ENCODE measurements around the gene KREMEN2. TPM values are rescaled to one million over a fixed set of nuclear protein-coding genes. Genes with fewer than 3 reads are reported as not detected.

Gene KREMEN2
- total RNA-seq, 2 donors from 2014 or later, result not detected

DNA sequence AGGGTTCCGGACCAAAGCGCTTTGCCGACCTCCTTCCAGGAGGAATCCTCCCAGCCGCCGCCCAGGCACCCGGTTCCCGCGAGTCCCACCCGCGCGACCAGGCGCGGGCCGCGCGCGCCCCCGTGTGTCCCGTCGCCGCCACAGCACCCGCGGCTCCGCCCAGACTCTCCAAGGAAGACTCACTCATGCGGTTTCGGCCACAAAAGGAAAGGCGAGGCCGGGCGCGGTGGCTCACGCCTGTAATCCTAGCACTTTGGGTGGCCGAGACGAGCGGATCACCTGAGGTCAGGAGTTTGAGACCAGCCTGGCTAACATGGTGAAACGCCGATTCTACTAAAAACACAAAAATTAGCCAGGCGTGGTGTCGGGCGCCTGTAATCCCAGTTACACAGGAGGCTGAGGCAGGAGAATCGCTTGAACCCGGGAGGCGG, 19.6 kb downstream of the KREMEN2 start:
- no peaks in the 10 kb centered on the region for H3K36me3 Mint-ChIP-seq
- peak; percentile 63 to 77 for ATAC-seq
- H3K27me3 Mint-ChIP-seq, result no peaks in the 10 kb centered on the region
- H3K4me3 Mint-ChIP-seq, result peak overlapping the region; percentile 69
- peaks cover 10 to 19% of the 10 kb centered on the region in 2 donors for H3K4me1 Mint-ChIP-seq (ENCODE audit: low read depth in 2 of 2)
- no peaks in the 10 kb centered on the region for H3K9me3 Mint-ChIP-seq
- no peak overlapping the region for H3K27ac Mint-ChIP-seq
- DNase-seq (ENCODE audit: low spot score), result peak; percentile 75

DNA sequence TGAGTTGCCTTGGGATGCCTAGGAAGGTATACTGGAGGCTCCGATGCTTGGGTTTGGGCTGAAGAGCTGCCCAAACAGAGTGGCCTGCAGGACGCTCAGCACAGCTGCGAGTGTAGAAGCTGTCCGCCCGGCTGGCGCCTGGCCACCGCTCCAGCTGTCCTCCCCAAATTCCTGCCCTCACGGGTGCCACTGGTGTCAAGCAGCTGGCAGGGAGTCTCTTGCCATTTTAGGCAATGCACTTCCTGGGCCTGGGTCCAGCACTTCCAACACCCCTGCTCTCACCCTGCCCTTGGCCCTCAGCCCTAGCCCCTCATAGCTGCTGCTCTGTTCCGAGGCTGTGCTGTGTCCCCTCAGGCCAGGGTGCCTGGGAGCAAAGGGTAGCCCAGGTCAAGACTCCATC, 21.4 kb downstream of the KREMEN2 start:
- Mint-ChIP-seq H3K9me3 (no peaks in the 10 kb centered on the region), H3K4me1 (ENCODE audit: low read depth in 2 of 2) (peaks cover 10 to 19% of the 10 kb centered on the region in 2 donors), H3K4me3 (no peak overlapping the region), H3K27me3 (no peaks in the 10 kb centered on the region), H3K36me3 (no peaks in the 10 kb centered on the region), H3K27ac (no peak overlapping the region)
- DNase-seq (ENCODE audit: low spot score) (no peak), ATAC-seq (no peak)

- no peak for DNase-seq (ENCODE audit: low spot score)
- Mint-ChIP-seq H3K27ac (no peak overlapping the region), H3K27me3 (no peaks in the 10 kb centered on the region), H3K4me1 (ENCODE audit: low read depth in 2 of 2) (peaks cover 10 to 19% of the 10 kb centered on the region in 2 donors), H3K36me3 (no peaks in the 10 kb centered on the region), H3K4me3 (no peak overlapping the region), H3K9me3 (no peaks in the 10 kb centered on the region)
- no peak for ATAC-seq
Measured at GRCh38 chr16:2985893-2986355, 21.8 kb downstream of the KREMEN2 start.

DNA sequence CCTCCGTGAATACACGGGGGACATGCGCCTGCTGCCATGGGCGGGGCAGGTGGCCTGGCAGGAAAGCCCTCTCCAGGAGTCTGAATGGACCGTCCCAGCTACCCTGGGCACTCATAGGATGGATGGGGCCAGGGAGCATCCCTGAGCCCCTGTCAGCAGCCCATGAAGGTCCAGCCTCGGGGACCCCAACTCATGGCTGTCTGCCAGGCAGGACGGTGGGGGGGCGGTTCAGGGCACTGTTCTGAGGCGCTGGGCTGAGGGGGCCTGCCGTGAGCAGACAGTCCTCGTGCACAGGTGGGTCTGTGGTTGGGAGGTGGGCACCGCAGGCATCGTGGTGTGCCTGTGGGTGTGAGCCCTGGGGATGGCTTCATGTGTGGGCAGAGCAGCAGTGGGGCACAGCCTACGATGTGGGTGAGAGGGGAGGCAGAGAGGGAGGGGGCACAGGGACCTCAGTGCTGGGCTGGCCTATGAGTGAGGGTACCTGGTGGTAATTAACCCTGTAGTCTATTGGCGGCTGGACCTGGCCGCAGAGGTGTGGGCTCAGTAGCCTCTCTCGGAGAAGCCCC, 22.6 kb downstream of the KREMEN2 start:
- no peak for ATAC-seq
- no peaks in the 10 kb centered on the region for H3K36me3 Mint-ChIP-seq

DNA sequence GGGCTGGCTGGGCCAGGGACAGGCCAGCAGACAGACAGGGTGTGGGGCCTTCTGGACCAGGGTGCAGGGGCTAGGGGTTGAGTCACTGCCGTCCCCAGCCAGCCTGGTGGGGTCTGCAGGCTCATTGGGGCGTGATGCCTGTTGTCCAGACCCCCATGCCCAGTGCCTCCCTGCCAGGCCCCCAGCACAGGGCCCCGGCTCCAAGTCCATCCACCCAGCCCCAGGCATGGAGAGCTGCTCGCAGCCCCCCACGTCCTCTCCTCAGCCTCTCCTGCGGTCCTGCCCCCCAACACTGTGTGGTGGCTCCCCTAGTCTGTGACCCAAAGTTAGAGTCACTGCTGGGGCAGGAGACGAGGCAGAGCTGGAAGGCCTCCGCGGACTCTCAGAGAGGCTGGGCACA, 23.2 kb downstream of the KREMEN2 start:
- H3K27ac Mint-ChIP-seq, result no peak overlapping the region
- no peak for DNase-seq (ENCODE audit: low spot score)
- no peaks in the 10 kb centered on the region for H3K36me3 Mint-ChIP-seq
- H3K27me3 Mint-ChIP-seq, result no peaks in the 10 kb centered on the region
- no peak overlapping the region for H3K4me3 Mint-ChIP-seq
- peaks cover 4 to 8% of the 10 kb centered on the region in 2 donors for H3K4me1 Mint-ChIP-seq (ENCODE audit: low read depth in 2 of 2)
- ATAC-seq, result no peak
- no peaks in the 10 kb centered on the region for H3K9me3 Mint-ChIP-seq

More for the DNA sequence above, 22.6 kb downstream of the KREMEN2 start:
- no peak overlapping the region for H3K27ac Mint-ChIP-seq
- H3K4me1 Mint-ChIP-seq (ENCODE audit: low read depth in 2 of 2), result peaks cover 6 to 12% of the 10 kb centered on the region in 2 donors
- H3K27me3 Mint-ChIP-seq, result no peaks in the 10 kb centered on the region
- H3K4me3 Mint-ChIP-seq, result no peak overlapping the region
- DNase-seq (ENCODE audit: low spot score), result no peak
- no peaks in the 10 kb centered on the region for H3K9me3 Mint-ChIP-seq

- Mint-ChIP-seq H3K36me3 (no peaks in the 10 kb centered on the region), H3K4me1 (ENCODE audit: low read depth in 2 of 2) (peaks cover 4% of the 10 kb centered on the region in 2 donors), H3K4me3 (no peak overlapping the region), H3K9me3 (no peaks in the 10 kb centered on the region), H3K27me3 (no peaks in the 10 kb centered on the region), H3K27ac (no peak overlapping the region)
- DNase-seq (ENCODE audit: low spot score), result no peak
- no peak for ATAC-seq
Measured at GRCh38 chr16:2987833-2988232, 23.8 kb downstream of the KREMEN2 start.

- DNase-seq (ENCODE audit: low spot score) (no peak), ATAC-seq (no peak)
- Mint-ChIP-seq H3K4me3 (no peak overlapping the region), H3K4me1 (ENCODE audit: low read depth in 2 of 2) (peaks cover 3 to 4% of the 10 kb centered on the region in 2 donors), H3K36me3 (no peaks in the 10 kb centered on the region), H3K9me3 (no peaks in the 10 kb centered on the region), H3K27ac (no peak overlapping the region), H3K27me3 (no peaks in the 10 kb centered on the region)
Measured at GRCh38 chr16:2988590-2989099, 24.6 kb downstream of the KREMEN2 start.

DNA sequence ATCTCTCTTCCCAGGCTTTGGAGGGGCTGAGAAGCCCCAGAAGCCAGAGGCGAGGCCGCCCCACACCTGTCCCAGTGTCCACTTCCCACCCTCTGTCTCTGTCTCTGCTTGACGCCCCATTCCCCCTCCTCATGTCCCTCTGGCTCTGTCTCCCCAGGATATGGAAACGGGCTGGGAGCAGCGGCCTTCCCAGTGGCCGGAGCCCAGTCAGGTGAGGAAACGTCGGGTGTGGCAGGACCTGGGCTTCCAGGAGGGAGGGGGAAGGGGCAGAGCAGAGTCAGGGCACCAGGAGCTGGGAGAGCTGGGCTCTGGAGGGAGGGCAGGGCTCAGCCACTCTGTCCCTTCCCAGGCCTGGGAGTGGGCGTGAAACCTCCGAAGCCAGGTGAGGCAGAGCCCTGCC, 26.8 kb downstream of the KREMEN2 start:
- Mint-ChIP-seq H3K9me3 (no peaks in the 10 kb centered on the region), H3K27me3 (no peaks in the 10 kb centered on the region), H3K36me3 (no peaks in the 10 kb centered on the region), H3K4me1 (ENCODE audit: low read depth in 2 of 2) (no peaks in the 10 kb centered on the region), H3K4me3 (no peak overlapping the region), H3K27ac (no peak overlapping the region)
- DNase-seq (ENCODE audit: low spot score), result no peak
- ATAC-seq, result no peak

DNA sequence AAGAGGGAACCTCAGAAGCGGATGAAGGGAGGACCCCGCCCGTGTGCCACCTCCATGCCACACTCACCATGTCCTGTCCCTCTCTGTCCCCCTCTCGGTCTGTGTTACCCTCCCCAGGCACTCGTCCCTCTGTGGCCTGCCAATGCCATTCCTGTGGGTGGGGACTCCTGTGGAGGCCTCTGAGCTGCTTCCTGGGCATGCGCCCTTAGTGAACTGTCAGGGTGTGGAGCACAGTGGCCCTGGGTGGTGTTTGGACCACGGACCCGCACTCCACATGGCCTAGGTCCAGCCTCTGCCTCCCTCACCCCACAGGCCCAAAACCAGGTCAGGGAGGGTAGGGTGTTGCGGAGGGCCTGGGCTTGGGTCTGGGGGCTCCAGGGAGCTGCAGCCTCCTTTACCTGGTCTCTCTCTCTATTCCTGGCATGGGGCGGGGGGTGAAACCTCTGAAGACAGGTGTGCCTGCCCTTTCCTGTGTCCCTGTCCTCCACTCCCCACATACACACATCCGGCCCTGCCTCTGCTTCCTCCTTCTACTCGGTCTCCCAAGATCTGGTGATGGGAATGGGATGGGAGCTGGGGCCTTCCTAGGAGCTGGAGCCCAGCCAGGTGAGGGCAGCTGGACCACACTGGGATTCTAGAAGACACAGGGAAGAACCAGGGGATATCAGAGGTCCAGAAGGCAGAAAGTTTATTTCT, 27.6 kb downstream of the KREMEN2 start:
- H3K27me3 Mint-ChIP-seq, result no peaks in the 10 kb centered on the region
- H3K36me3 Mint-ChIP-seq, result no peaks in the 10 kb centered on the region
- no peak overlapping the region for H3K4me3 Mint-ChIP-seq

GRCh38 chr16:2992383-2993081, 28.5 kb downstream of the KREMEN2 start:
- Mint-ChIP-seq H3K4me3 (no peak overlapping the region), H3K4me1 (ENCODE audit: low read depth in 2 of 2) (no peaks in the 10 kb centered on the region), H3K36me3 (no peaks in the 10 kb centered on the region)

More for the DNA sequence above, 27.6 kb downstream of the KREMEN2 start:
- H3K27ac Mint-ChIP-seq, result no peak overlapping the region
- no peaks in the 10 kb centered on the region for H3K4me1 Mint-ChIP-seq (ENCODE audit: low read depth in 2 of 2)
- ATAC-seq (no peak), DNase-seq (ENCODE audit: low spot score) (no peak)
- H3K9me3 Mint-ChIP-seq, result no peaks in the 10 kb centered on the region

DNA sequence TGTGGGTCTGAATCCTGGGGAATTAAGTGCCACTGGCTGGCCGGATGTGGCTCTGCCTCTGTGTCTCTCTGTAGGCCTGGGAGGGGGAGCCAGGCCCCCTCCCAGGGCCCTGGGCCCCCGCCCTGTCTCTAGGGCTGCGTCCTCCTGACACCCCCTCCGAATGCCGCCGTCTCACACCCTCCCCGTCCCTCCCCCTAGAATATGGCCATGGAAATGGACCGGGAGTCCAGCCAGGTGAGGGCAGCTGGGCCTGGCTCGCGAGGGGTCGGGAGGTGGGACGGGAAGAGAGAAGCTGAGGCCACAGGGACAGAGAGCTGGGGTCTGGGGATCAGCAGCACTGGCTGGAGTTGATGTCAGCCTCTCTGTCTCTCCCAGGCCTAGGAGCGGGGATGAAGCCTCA, 32.2 kb downstream of the KREMEN2 start:
- Mint-ChIP-seq H3K4me1 (ENCODE audit: low read depth in 2 of 2) (no peaks in the 10 kb centered on the region), H3K36me3 (no peaks in the 10 kb centered on the region), H3K27me3 (no peaks in the 10 kb centered on the region), H3K4me3 (no peak overlapping the region), H3K9me3 (no peaks in the 10 kb centered on the region), H3K27ac (no peak overlapping the region)
- DNase-seq (ENCODE audit: low spot score) (no peak), ATAC-seq (no peak)

More at GRCh38 chr16:2992383-2993081, 28.5 kb downstream of the KREMEN2 start:
- Mint-ChIP-seq H3K9me3 (no peaks in the 10 kb centered on the region), H3K27me3 (no peaks in the 10 kb centered on the region), H3K27ac (no peak overlapping the region)
- no peak for DNase-seq (ENCODE audit: low spot score)
- ATAC-seq, result no peak

DNA sequence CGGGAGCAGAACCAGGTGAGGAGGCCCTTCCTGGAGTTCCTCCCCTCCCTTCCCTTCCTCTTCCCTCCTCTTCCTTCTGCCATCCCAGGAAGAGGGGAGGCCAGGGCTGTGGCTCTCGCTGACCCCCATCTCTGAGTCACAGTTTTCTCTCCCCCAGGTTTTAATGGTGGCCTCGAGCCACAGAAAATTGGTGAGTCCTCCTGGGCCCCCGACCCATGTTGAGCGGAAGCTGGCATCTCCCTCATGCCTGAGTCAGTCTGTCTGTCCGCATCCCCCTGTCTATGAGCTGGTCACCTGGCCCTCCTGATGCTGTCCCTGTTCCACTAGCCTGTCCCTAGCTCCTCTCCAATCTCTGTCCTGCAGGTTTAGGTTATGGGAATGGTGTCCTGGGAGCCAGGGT, 35.9 kb downstream of the KREMEN2 start:
- DNase-seq (ENCODE audit: low spot score), result no peak
- no peak for ATAC-seq
- Mint-ChIP-seq H3K27ac (no peak overlapping the region), H3K27me3 (no peaks in the 10 kb centered on the region), H3K4me1 (ENCODE audit: low read depth in 2 of 2) (peaks cover 3% of the 10 kb centered on the region in 2 donors), H3K36me3 (no peaks in the 10 kb centered on the region), H3K4me3 (no peak overlapping the region), H3K9me3 (no peaks in the 10 kb centered on the region)

DNA sequence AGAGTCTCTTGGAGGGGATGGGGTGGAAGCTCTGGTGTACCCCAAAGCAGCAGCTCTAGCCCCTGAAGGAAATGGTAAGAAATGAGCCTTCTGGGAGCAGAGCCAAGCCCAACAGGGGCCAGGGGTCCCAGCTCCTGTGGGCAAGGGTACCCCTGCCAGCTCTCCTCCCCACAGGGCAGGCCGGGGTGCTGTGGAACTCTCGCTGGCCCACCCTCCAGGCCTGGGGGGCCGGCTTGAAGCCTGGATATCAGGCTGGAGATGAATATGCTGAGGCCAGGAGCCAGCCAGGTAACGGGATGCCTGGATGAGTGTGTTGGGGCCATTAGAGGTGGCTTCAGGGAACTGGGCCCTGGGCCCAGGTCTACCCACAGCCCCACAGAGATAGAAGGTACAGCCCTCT, 36.5 kb downstream of the KREMEN2 start:
- no peaks in the 10 kb centered on the region for H3K36me3 Mint-ChIP-seq
- H3K27ac Mint-ChIP-seq, result no peak overlapping the region
- no peaks in the 10 kb centered on the region for H3K27me3 Mint-ChIP-seq
- H3K4me1 Mint-ChIP-seq (ENCODE audit: low read depth in 2 of 2), result peaks cover 4 to 5% of the 10 kb centered on the region in 2 donors
- DNase-seq (ENCODE audit: low spot score), result no peak
- H3K9me3 Mint-ChIP-seq, result no peaks in the 10 kb centered on the region
- no peak overlapping the region for H3K4me3 Mint-ChIP-seq
- ATAC-seq, result no peak

DNA sequence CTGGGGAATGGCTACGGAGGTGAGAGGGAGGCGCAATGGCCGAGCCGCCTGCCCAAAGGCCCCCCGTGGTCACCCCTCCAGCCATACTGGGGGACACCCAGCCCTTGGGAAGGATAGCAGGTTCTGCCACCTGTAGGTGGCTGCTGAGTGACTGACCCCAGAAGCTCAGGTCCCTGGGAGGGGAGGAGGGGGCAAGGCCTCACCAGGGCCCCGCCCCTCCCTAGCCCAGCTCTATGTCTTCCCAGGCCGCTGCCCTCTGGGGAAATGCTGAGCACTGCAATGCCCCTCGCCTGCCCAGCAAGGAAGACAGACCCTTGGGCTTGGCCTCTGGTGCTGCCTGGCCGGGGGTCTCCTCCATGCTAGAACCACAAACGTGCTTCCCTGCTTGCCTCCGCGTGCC, 37.2 kb downstream of the KREMEN2 start:
- DNase-seq (ENCODE audit: low spot score) (no peak), ATAC-seq (no peak)
- H3K9me3 Mint-ChIP-seq, result no peaks in the 10 kb centered on the region
- H3K4me3 Mint-ChIP-seq, result no peak overlapping the region
- H3K27me3 Mint-ChIP-seq, result no peaks in the 10 kb centered on the region
- H3K36me3 Mint-ChIP-seq, result no peaks in the 10 kb centered on the region
- H3K4me1 Mint-ChIP-seq (ENCODE audit: low read depth in 2 of 2), result peaks cover 4 to 5% of the 10 kb centered on the region in 2 donors
- H3K27ac Mint-ChIP-seq, result no peak overlapping the region
